DND-41 (cell line): ENCODE data around the gene ARHGAP15.

Experiments
- EZH2 ChIP-seq: IDR thresholded peaks from 3 replicates; pipeline ENCODE4 v1.6.1; 2012; ENCODE audit warnings: borderline replicate concordance, low read depth, mild to moderate bottlenecking, moderate library complexity, low read length, inconsistent platforms; ENCODE audit not compliant: severe bottlenecking
- TF ChIP-seq, protein P1 (sequence below): IDR thresholded peaks from 2 replicates; pipeline ENCODE4 v1.5.1; 2012; ENCODE audit warnings: borderline replicate concordance, low read length, moderate library complexity, mild to moderate bottlenecking; ENCODE audit not compliant: poor library complexity, severe bottlenecking; ENCODE audit errors: extremely low read depth

DNA sequence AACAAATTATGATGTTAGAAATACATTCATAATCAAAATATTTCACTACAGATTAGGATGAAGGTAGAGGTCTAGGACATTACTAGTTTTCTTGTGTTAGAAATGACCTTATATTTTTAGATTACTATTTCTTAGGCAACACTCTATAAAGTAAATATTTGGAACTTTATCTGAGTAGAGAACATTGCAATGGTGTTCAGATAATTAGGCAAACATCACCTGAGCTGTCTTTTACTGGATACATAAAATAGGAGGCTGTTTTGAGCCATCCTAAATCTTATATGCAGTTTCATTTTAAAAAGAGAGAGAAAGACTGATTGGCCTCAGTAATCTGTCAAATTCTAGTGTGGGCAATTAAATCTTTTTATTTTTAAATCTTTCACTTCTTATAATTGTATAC is 304.6 kb downstream of the ARHGAP15 start:
- TF ChIP-seq, protein P1, sequence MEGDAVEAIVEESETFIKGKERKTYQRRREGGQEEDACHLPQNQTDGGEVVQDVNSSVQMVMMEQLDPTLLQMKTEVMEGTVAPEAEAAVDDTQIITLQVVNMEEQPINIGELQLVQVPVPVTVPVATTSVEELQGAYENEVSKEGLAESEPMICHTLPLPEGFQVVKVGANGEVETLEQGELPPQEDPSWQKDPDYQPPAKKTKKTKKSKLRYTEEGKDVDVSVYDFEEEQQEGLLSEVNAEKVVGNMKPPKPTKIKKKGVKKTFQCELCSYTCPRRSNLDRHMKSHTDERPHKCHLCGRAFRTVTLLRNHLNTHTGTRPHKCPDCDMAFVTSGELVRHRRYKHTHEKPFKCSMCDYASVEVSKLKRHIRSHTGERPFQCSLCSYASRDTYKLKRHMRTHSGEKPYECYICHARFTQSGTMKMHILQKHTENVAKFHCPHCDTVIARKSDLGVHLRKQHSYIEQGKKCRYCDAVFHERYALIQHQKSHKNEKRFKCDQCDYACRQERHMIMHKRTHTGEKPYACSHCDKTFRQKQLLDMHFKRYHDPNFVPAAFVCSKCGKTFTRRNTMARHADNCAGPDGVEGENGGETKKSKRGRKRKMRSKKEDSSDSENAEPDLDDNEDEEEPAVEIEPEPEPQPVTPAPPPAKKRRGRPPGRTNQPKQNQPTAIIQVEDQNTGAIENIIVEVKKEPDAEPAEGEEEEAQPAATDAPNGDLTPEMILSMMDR: no peak
- TF ChIP-seq EZH2: no peak
